ENCODE data around the gene PKD1L1. TPM values are rescaled to one million over a fixed set of nuclear protein-coding genes. Genes with fewer than 3 reads are reported as not detected.

Gene PKD1L1
- total RNA-seq, 1 donor from 2014 or later = 0.19 TPM

DNA sequence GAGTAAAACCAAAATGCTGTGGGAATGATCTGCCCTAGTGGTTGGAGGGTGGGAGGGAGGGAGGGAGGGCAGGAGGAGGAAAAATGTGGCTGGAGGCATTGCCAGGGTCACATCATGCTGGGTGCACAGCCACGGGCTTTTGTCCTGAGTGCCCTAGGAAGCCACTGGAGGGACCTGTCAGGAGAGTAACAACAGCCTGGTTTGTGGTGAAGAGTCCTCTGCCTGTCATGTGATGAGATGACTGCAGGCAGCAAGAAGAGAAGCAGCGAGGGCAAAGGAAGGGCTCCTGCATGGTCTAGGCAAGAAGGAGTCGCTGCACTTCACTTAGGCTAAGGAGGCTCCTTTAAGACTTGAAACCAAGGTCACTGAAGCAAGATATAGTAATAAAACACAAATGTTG lies 65.6 kb downstream of the PKD1L1 start:
- no peak for DNase-seq (ENCODE audit: low read depth, low spot score)
- Mint-ChIP-seq H3K36me3 (ENCODE audit: low read depth) (no peaks in the 10 kb centered on the region), H3K27me3 (ENCODE audit: low read depth) (no peaks in the 10 kb centered on the region), H3K27ac (ENCODE audit: unreplicated experiment) (no peak overlapping the region), H3K4me1 (peaks cover 24% of the 10 kb centered on the region), H3K4me3 (no peak overlapping the region), H3K9me3 (no peaks in the 10 kb centered on the region)
- TF ChIP-seq, protein P1, sequence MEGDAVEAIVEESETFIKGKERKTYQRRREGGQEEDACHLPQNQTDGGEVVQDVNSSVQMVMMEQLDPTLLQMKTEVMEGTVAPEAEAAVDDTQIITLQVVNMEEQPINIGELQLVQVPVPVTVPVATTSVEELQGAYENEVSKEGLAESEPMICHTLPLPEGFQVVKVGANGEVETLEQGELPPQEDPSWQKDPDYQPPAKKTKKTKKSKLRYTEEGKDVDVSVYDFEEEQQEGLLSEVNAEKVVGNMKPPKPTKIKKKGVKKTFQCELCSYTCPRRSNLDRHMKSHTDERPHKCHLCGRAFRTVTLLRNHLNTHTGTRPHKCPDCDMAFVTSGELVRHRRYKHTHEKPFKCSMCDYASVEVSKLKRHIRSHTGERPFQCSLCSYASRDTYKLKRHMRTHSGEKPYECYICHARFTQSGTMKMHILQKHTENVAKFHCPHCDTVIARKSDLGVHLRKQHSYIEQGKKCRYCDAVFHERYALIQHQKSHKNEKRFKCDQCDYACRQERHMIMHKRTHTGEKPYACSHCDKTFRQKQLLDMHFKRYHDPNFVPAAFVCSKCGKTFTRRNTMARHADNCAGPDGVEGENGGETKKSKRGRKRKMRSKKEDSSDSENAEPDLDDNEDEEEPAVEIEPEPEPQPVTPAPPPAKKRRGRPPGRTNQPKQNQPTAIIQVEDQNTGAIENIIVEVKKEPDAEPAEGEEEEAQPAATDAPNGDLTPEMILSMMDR (conservative IDR thresholded peaks at IDR 0.05) = no peak

DNA sequence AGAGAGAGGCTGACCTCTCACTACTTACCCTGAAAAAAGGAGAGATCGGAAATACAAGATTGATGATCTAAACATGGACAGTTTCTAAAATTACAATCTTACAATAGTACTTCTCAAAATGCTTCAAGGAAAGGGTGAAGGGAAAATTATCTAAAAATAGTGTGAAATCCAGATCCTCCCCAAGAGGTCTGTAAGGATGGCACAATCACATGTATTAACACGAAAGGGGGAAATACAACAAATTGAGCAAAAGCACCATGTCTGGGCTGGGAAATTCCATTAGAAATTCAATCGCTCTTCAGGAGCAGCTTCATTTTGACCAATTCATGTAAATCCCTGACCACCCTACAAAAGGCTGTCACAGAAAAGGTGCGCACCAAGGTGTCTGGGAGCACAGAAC lies 67.0 kb downstream of the PKD1L1 start:
- no peak for DNase-seq (ENCODE audit: low read depth, low spot score)

DNA sequence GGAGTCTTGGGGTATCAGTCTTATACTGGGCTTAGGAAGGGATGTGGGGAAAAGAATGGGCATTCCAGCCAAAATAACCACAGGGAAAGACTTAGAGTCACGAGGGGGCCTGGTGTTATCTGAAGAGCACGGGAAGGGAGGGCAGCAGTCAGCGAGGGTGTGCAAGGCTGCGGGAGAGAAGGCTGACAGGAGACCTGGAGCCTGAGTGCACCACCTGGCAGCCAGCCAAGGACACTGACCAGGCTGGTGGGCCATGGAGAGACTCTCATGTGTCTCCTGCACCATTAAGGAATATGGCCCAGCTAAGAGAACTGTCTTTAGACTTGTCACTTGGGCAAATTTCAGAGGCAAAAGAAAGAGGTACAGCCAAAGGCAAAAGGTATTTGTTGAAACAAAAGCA lies 69.6 kb downstream of the PKD1L1 start:
- no peaks in the 10 kb centered on the region for H3K36me3 Mint-ChIP-seq (ENCODE audit: low read depth)
- TF ChIP-seq, protein P1 (conservative IDR thresholded peaks at IDR 0.05) = no peak
- no peak overlapping the region for H3K27ac Mint-ChIP-seq (ENCODE audit: unreplicated experiment)
- no peak overlapping the region for H3K4me3 Mint-ChIP-seq
- H3K9me3 Mint-ChIP-seq = no peaks in the 10 kb centered on the region
- DNase-seq (ENCODE audit: low read depth, low spot score) = no peak
- H3K4me1 Mint-ChIP-seq = peaks cover 8% of the 10 kb centered on the region
- H3K27me3 Mint-ChIP-seq (ENCODE audit: low read depth) = no peaks in the 10 kb centered on the region

More for the DNA sequence above, 67.0 kb downstream of the PKD1L1 start:
- H3K9me3 Mint-ChIP-seq = no peaks in the 10 kb centered on the region
- no peak overlapping the region for H3K4me3 Mint-ChIP-seq
- no peaks in the 10 kb centered on the region for H3K27me3 Mint-ChIP-seq (ENCODE audit: low read depth)
- H3K4me1 Mint-ChIP-seq = peaks cover 11% of the 10 kb centered on the region
- TF ChIP-seq, protein P1 (conservative IDR thresholded peaks at IDR 0.05) = no peak
- no peaks in the 10 kb centered on the region for H3K36me3 Mint-ChIP-seq (ENCODE audit: low read depth)
- H3K27ac Mint-ChIP-seq (ENCODE audit: unreplicated experiment) = no peak overlapping the region

- no peaks in the 10 kb centered on the region for H3K36me3 Mint-ChIP-seq (ENCODE audit: low read depth)
- no peak overlapping the region for H3K27ac Mint-ChIP-seq (ENCODE audit: unreplicated experiment)
- no peaks in the 10 kb centered on the region for H3K9me3 Mint-ChIP-seq
- TF ChIP-seq, protein P1 (conservative IDR thresholded peaks at IDR 0.05) = no peak
- peaks cover 8% of the 10 kb centered on the region for H3K4me1 Mint-ChIP-seq
- no peak overlapping the region for H3K4me3 Mint-ChIP-seq
- H3K27me3 Mint-ChIP-seq (ENCODE audit: low read depth) = no peaks in the 10 kb centered on the region
- DNase-seq (ENCODE audit: low read depth, low spot score) = no peak
These were observed 70.9 kb downstream of the PKD1L1 start for GRCh38 chr7:47877336-47877735.

GRCh38 chr7:47875998-47876744 lies 72.1 kb downstream of the PKD1L1 start:
- TF ChIP-seq, protein P1 (conservative IDR thresholded peaks at IDR 0.05) = no peak
- Mint-ChIP-seq H3K4me3 (no peak overlapping the region), H3K4me1 (peaks cover 4% of the 10 kb centered on the region), H3K27ac (ENCODE audit: unreplicated experiment) (no peak overlapping the region), H3K9me3 (no peaks in the 10 kb centered on the region), H3K36me3 (ENCODE audit: low read depth) (no peaks in the 10 kb centered on the region), H3K27me3 (ENCODE audit: low read depth) (no peaks in the 10 kb centered on the region)
- DNase-seq (ENCODE audit: low read depth, low spot score) = no peak

Measured in neural crest cell (in vitro differentiated cells).